SK-N-DZ (cell line): ENCODE measurements around the gene TEX11. TPM values are rescaled to one million over a fixed set of nuclear protein-coding genes. Genes with fewer than 3 reads are reported as not detected.
"Not testable (repeated sequence)": the region's sequence is repeated elsewhere in the genome, so short reads cannot be mapped to it uniquely, and the experiment has no call there.

Experiments used
- DNase-seq: peaks from one replicate; pipeline ENCODE4 v3.0.0-alpha.2; 2015; ENCODE audit warnings: low spot score
- polyA plus RNA-seq, 2 experiments: library from polyadenylated mRNA; depleted of rRNA; stranded (reverse); fragments of >200 nt; gene quantifications; 2 replicates each; pipeline ENCODE4 v1.2.3, GENCODE V29; 2014

TEX11 gene
- polyA plus RNA-seq (2014; cell fraction: cytosol; rRNA removed) = not detected in 2 replicates
- polyA plus RNA-seq (2014; cell fraction: nucleus; rRNA removed) = not detected in 2 replicates

DNA sequence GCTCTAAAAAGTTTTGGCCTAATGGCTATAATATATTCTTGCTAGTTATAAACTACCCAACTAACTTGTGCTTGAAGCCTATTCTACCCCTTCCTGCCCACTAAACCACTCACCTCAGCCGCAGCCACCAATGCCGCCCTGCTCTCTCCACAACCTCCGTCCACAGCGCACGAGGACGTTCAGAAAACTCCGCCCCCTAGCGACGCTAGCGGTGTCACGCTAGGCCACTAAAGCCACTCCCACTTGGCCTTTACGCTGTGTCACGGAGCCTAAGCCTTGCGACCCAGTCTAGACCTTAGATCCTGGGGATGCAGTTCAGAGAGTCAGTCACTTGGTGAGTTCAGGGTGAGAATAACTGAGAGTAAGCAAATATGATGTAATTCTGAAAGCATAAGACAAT, at the start of gene TEX11:
TSS of gene TEX11 (minus strand) at position 171 of the 400 bp plus-strand sequence. CDS start 922 bp downstream, outside the sequence.
- DNase-seq = no peak

DNA sequence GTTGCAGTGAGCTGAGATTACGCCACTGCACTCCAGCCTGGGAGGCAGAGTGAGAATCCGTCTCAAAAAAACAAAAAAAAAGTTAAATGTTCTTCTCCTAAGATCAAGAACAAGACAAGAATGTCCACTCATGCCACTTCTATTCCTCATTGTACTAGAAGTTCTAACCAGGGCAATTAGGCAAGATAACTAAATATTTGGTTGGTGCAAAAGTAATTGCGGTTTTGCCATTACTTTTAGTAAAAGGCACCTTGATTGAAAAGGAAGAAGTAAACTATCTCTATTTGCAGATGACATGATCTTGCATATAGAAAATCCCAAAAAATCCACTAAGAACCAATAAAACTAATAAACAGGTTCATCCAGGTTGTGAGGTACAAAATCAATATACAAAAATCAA, 46.4 kb upstream of the TEX11 start:
- no peak for DNase-seq

DNA sequence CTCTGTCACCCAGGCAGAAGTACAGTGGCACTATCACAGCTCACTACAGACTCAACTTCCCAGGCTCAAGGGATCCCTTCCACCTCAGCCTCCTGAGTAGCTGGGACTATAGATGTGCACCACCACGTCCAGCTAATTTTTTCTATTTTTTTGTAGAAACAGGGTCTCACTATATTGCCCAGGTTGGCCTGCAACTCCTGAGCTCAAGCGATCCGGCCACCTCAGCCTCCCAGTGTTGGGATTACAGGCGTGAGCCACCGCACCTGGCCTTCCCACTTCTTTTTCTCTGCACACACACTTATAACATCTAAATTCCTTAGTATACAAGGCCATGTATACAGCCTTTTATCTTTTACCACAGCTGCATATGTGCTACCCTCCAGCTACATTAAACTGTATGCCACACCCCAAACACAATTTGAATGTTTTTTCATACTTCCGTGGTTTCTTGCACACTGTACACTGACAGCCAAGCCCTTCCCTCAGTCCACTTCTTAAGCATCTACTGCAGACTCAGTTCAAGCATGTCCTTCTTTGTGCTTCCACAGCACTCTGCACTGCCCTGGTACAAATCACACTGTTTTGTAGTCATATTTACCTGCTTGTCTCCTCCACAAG, 15.9 kb upstream of the TEX11 start:
- no peak for DNase-seq

DNA sequence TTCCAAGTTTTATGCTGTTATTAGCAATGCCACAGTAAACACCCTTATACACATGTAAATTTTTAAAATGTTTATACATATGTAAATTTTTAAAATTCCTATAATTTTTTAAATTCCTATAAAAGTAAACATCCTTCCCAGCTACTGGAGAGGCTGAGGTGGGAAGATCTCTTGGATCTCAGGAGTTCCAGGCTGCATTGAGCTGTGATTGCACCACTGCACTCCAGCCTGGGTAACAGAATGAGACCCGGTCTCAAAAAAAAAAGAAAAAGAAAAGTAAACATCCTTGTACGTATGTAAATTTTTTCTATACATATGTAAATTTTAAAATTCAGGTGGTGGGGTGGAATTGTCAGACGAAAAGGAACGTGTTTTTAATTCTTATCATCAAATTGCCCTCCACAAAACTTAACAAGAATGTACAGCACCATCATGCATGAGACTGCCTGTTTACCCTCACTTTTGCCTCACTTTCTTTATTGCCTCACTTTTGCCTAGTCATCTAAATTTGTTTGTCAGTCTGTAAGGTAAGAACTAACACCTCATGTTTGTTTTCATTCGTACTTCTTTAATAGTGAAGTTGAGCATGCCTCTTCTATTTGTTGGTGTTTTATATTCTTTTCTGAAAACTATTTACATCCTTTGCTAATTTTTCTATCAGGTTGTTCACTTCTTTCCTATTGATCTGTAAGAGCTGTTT, 14.4 kb upstream of the TEX11 start:
- DNase-seq = no peak

DNA sequence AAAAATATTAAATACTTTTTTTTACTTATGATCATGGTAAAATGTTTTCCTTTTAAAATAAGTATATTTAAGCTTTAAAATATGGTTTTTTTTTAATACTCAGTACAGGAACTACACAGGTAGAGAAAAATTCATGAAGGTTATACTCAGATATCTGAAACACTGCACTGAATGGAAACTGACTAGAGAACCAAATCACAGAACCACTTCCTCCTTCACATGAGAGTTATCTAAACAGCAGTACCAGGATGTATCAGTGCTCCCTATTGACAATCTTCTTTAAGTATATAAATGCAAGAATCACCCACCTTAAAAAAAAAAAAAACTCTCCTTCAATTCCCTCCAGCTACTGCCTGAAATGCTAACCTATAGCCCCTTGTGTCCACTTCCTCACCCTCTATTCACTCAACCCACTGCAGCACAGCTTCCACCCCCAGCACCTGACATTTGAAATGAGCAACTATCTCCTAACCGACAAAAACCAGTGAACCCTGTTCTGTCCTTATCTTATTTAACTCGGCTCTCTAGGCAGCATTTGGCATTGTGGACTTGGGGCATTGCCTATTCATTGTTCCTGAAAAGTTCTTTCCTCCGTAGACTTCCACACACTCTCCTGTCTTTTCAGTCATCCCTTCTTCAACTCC, 13.3 kb upstream of the TEX11 start:
- no peak for DNase-seq

DNA sequence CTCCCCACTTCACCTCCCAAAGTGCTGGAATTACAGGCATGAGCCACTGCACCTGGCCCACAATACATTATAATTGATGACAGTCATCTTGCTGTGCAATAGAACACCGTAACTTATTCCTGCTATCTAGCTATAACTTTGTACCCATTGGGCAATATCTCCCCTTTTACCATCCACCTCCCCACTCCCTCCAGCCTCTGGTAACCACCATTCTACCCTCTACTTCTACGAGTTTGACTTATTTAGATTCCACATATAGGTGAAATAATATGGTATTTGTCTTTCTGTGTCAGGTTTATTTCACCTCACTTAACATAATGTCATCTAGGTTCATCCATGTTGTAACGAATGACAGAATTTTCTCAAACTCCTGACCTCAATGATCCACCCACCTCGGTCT, 8.2 kb upstream of the TEX11 start:
- no peak for DNase-seq

DNA sequence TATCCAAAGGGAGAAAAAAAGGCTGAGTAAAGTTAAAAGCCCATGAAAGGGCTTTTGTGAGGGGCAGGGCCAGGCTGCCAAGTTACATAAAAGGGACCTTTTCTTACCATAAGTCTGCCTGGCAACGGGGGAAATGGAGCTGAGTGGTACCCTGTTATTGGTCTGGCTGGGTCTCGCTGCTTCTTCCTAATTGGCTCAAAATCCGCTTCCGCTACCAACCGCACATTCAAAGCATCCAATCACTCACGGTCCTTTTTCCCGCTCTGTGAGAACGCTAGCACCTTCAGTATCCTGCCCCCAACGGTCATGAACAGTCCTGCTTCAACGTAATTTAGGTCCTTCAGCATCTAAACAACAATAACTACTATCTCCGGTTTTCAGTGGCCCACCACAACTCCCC, 611 bp downstream of the TEX11 start:
- DNase-seq = no peak

DNA sequence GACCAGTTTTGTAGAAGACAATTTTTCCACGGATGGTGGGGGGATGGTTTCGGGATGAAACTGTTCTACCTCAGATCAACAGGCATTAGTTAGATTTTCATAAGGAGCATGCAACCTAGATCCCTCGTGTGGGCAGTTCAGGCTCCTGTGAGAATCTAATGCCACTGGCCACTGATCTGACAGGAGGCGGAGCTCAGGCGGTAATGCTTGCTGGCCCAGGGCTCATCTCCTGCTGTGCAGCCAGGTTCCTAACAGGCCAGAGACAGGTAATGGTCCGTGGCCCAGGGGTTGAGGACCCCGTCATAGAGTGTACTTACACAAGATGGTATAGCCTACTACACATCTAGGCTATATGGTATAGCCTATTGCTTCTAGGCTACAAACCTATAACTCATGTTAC, 7.0 kb downstream of the TEX11 start:
- DNase-seq = no peak

DNA sequence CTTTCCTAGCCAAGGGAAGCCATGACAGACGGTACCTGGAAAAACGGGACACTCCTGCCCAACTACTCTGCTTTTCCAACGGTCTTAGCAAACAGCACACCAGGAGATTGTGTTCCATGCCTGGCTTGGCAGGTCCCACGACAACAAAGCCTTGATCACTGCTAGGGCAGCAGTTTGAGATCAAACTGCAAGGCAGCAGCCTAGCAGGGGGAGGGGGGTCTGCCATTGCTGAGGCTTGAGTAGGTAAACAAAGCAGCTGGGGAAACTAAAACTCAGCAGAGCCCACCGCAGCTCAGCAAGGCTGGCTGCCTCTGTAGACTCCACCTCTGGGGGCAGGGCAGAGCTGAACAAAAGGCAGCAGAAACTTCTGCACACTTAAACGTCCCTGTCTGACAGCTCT, 18.1 kb downstream of the TEX11 start:
- DNase-seq = not testable (repeated sequence)

DNA sequence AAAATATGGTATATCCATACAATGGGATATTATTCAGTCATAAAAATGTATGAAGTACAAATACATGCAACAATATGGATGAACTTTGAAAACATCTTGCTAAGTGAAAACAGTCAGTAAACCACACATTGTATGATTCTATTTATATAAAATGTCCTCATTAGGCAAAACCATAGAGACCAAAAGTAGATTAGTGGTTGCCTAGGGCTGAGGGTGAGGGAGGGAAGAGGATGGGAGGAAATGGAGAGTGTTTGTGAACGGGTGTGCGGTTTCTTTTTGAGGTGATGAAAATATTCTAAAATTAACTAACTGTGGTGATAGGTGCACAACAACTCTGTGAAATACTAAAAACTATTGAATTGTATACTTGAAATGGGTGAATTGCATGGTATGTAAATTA, 29.6 kb downstream of the TEX11 start:
- DNase-seq = no peak

DNA sequence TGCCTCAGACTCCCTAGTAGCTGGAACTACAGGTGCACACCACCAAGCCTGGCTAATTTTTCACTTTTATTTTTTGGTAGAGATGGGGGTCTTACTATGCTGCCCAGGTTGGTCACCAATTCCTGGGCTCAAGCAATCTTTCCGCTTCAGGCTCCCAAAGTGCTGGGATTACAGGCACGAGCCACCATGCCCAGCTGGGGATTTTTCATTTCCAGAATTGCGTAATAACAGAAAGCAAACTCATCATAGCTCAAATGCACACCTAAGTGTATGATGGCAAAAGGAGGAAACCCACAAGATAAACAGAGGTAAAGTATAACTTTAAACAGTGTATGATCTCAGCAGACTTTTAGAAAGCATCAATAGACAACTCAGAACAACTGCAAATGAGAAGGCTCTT, 56.2 kb downstream of the TEX11 start:
- DNase-seq = no peak

DNA sequence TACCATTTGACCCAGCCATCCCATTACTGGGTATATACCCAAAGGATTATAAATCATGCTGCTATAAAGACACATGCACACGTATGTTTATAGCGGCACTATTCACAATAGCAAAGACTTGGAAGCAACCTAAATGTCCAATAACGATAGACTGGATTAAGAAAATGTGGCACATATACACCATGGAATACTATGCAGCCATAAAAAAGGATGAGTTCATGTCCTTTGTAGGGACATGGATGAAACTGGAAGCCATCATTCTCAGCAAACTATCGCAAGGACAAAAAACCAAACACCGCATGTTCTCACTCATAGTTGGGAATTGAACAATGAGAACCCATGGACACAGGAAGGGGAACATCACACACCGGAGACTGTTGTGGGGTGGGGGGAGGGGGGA, 64.4 kb downstream of the TEX11 start:
- DNase-seq = not testable (repeated sequence)

DNA sequence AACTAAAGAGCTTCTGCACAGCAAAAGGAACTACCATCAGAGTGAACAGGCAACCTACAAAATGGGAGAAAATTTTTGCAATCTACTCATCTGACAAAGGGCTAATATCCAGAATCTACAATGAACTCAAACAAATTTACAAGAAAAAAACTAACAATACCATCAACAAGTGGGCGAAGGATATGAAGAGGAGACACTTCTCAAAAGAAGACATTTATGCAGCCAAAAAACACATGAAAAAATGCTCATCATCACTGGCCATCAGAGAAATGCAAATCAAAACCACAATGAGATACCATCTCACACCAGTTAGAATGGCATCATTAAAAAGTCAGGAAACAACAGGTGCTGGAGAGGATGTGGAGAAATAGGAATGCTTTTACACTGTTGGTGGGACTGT, 64.9 kb downstream of the TEX11 start:
- DNase-seq = not testable (repeated sequence)

DNA sequence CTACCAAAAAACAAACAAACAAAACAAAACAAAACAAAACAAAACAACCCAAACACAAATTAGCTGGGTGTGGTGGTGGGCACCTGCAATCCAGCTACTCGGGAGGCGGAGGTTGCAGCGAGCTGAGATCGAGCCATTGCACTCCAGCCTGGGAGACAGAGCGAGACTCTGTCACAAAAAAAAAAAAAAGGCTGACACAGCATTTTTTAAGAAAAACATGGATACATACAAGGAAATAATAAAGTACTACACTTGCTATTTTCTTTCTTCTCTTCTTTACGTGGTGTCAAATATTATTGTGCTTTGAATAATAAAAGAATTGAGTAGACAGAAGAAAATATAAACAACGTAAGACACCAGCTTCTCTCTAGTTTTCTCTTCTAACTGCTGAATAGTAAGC, 73.9 kb downstream of the TEX11 start:
- no peak for DNase-seq

DNA sequence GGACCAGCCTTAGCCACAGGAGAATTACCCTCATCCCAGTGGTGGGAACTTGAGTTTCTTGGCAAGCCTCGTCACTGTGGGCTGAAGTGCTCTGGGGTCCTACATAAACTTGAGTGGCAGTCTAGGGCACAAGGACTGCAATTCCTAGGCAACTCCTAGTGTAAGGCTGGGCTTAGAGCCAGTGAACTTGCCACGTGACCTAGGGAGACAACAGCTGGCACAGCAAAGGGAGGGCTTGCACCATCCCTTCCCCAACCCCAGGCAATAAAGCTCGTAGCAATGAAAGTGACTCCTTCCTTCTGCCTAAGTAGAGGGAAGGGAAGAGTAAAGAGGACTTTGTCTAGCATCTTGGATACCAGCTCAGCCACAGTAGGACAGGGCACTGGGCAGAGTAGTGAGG, 81.8 kb downstream of the TEX11 start:
- no peak for DNase-seq

DNA sequence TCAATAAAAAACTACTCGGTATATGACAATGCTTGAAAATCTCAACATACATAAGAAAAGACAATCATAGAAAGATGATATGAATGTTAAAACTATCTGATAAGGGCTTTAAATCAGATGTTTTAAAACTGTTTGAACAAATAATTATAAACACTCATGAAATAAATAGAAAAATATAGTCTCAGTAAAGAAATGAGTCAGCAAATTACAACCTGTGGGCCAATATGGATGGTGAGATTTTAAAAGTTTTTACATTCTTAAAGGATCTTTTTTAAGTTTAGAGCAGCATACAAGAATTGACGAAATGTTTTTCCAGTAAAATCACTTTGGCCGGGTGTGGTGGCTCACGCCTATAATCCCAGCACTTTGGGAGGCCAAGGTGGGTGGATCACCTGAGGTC, 83.1 kb downstream of the TEX11 start:
- DNase-seq = no peak

DNA sequence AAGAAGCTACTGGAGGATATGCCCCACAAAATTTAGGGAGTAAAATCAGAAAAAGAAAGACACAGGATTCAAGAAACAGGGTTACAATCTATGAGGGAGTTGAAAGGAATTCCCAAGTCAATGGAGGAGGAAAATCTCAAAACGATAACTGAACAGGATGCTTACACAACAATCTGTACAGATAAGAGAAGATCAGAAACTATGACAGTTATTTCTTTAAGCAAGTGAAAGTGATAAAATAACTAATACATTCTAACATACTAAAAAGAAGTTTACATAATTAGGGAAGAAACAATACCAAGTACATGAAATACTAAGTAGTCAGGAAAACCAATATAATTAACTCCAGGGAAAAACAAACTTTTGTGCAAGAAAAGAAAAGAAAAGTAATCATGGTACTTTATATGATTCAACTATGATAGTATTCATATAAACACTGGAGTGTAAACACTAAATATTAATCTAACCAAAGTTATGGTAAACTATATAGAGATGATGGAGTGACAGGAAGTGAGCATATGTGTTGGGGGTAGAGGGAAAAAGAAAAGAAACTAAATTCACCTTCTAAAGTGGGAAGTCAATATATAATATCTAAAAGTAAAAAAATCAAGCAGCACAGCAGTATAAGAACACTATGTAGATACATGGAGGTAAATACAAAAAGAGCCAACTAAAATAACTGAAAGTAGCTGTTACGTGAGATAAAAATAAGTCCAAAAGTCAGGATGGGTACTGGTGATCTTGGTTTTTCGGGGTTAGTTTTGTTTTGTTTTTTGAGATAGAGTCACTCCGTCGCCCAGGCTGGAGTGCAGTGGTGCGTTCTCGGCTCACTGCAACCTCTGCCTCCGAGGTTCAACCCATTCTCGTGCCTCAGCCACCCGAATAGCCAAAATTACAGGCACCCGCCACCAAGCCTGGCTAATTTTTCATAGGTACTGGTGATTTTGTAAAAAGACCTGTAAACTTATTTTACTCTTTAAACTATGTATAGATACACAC, 99.3 kb downstream of the TEX11 start:
- no peak for DNase-seq

DNA sequence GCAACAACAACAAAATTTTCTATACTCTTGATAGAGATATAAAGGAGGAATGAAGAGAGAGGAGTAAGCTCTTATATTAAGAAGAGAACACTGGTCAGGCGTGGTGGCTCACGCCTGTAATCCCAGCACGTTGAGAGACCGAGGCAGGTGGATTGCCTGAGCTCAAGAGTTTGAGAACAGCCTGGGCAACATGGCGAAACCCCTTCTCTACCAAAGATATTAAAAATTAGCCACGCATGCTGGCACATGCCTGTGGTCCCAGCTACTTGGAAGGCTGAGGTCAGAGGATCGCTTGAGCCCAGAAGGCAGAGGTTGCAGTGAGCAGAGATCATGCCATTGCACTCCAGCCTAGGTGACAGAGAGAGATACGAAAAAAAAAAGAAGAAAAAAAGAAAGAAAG, 102.4 kb downstream of the TEX11 start:
- DNase-seq = no peak

DNA sequence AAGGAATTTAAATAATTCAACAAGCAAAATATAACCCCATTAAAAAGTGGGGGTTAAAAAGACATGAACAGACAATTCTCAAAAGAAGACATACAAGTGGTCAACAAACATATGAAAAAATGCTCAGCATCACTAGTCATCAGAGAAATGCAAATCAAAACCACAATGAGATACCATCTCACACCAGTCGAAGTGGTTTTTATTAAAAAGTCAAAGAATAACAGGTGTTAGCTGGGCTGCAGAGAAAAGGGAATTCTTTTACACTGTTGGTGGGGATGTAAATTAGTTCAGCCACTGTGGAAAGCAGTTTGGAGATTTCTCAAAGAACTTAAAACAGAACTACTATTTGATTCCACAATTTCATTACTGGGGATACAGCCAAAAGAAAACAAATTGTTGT, 111.8 kb downstream of the TEX11 start:
- DNase-seq = not testable (repeated sequence)

DNA sequence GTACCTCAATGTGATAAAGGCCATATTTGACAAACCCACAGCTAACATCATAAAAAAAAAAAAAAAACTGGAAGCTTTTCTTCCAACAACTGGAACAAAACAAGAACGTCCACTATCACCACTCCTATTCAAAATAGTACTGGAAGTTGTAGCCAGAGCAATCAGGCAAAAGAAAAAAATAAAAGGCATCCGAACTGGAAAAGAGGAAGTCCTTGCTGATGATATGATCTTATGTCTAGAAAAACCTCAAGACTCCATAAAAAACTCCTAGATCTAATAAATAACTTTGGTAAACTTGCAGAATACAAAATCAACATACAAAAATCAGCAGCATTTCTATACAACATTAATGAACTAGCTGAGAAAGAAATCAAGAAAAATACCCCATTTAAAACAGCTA, 134.3 kb downstream of the TEX11 start:
- DNase-seq = no peak

DNA sequence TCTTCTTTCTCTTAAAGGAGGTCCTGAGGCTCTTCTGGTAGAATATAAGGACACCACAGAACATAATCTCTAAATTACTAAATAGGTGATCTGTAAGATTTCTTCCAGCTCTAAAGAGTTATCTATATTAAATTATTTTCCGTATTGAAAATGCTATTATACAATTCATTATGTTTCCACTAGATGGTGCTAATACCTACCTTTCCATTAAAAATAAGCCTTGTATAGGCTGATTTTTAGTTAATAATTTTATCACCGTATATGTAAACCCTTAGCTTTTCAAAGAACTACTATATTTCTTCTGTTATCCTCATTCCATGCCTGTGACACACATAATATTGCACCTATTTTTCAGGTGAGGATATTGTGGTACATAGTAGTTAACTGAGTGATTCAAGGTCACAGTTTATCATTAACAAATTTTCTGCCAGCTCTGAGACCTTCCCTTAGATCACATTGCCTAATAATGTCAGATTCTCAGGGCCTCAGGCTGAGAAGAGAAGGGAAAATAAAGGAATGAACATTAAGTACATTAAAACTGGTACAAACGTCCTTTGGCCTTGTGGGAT, 138.8 kb downstream of the TEX11 start:
- no peak for DNase-seq
